HCT116 (cell line): Measurements from ENCODE around the gene ITPR1. TPM values are rescaled to one million over a fixed set of nuclear protein-coding genes. Genes with fewer than 3 reads are reported as not detected.

Experiments used
- ATAC-seq: fragments of 200-7000 bp; cut with Tn5 transposase; 2 replicates; pipeline ENCODE4 v1.9.1; 2020; ENCODE audit warnings: mild to moderate bottlenecking, moderate library complexity
- BruUV-seq: library from RNA; stranded (reverse); fragments of 400-500 nt; replicated peaks from 2 replicates; lab custom pipeline; 2021; lab: Mats Ljungman, UMichigan
- CTCF ChIA-PET: fragments of 300-600 bp; sonication (Branson Sonifier 250); formaldehyde crosslinking; loops from one replicate; lab custom pipeline; 2021; ENCODE audit warnings: antibody characterized with exemption; lab: Charles Lee
- POLR2A ChIA-PET: fragments of 300-600, 350-600 bp; sonication (Branson Sonifier 250); formaldehyde crosslinking; loops from one replicate; lab custom pipeline; 2021; ENCODE audit warnings: antibody characterized with exemption; lab: Charles Lee
- RAD21 ChIA-PET, 2 experiments: fragments of 300-600 bp; sonication (Branson Sonifier 250); formaldehyde crosslinking; loops; one replicate each; lab custom pipeline; 2023; ENCODE audit warnings: low total read pairs in 2 of 2; ENCODE audit not compliant: uncharacterized antibody in 2 of 2, unreplicated experiment in 2 of 2, low non-redundant PET in 1 of 2; lab: Charles Lee
- DNase-seq: peaks from one replicate; pipeline ENCODE4 v3.0.0-alpha.2; 2010; ENCODE audit warnings: low read depth, low spot score
- H2AFZ ChIP-seq: fragments of 200-600 bp; shearing (Covaris generic), sonication (generic); 2 replicates; pipeline ENCODE4 v1.6.1; 2017; ENCODE audit warnings: low read depth, mixed run types, mixed read lengths, antibody characterized with exemption, low read length; ENCODE audit not compliant: poor library complexity, severe bottlenecking
- H3K27ac ChIP-seq: 2 replicates; pipeline ENCODE4 v1.5.1; 2012; ENCODE audit warnings: low read depth, low read length
- H3K27me3 ChIP-seq: fragments of 200-600 bp; sonication (generic); 2 replicates; pipeline ENCODE4 v1.6.1; 2016; ENCODE audit warnings: mixed run types, low read length, mixed read lengths; ENCODE audit not compliant: insufficient read depth
- H3K36me3 ChIP-seq, 2 experiments: fragments of 200-500 bp in 1 of 2; fragments of 200-600 bp in 1 of 2; sonication (Bioruptor generic) in 1 of 2; sonication (generic) in 1 of 2; 2 replicates each; pipeline versions ENCODE4 v1.5.1 to v1.6.1; 2014 to 2016; ENCODE audit warnings: low read length in 2 of 2, inconsistent platforms in 1 of 2, mixed read lengths in 1 of 2, mixed run types in 1 of 2; ENCODE audit not compliant: insufficient read depth in 2 of 2, control insufficient read depth in 1 of 2
- H3K4me1 ChIP-seq, 2 experiments: fragments of 200-600 bp in 1 of 2; sonication (generic) in 1 of 2; 2 replicates each; pipeline versions ENCODE4 v1.5.1 to v1.6.1; 2012 to 2017; ENCODE audit warnings: low read length in 2 of 2, inconsistent platforms in 1 of 2, mild to moderate bottlenecking in 1 of 2, mixed read lengths in 1 of 2, mixed run types in 1 of 2, moderate library complexity in 1 of 2; ENCODE audit not compliant: insufficient read depth in 2 of 2, control insufficient read depth in 1 of 2
- H3K4me2 ChIP-seq: fragments of 200-600 bp; sonication (generic); 2 replicates; pipeline ENCODE4 v1.6.1; 2017; ENCODE audit warnings: mixed run types, low read length, mixed read lengths
- H3K4me3 ChIP-seq, 2 experiments: fragments of 200-600 bp in 1 of 2; sonication (generic) in 1 of 2; replicated peaks in 1 of 2; 2 replicates each; pipeline ENCODE4 v1.5.1; 2011 to 2016; ENCODE audit warnings: low read length in 2 of 2, control low read depth in 1 of 2, low read depth in 1 of 2, mild to moderate bottlenecking in 1 of 2, mixed read lengths in 1 of 2, mixed run types in 1 of 2
- H3K79me2 ChIP-seq: fragments of 200-600 bp; sonication (generic); 2 replicates; pipeline ENCODE4 v1.6.1; 2017; ENCODE audit warnings: mild to moderate bottlenecking, mixed run types, low read length, moderate library complexity, mixed read lengths; ENCODE audit not compliant: insufficient read depth
- H3K9ac ChIP-seq: fragments of 200-600 bp; sonication (generic); 2 replicates; pipeline ENCODE4 v1.6.1; 2016; ENCODE audit warnings: low read length, mixed read lengths
- H3K9me2 ChIP-seq: fragments of 200-600 bp; sonication (generic), shearing (Covaris generic); 2 replicates; pipeline ENCODE4 v1.6.1; 2017; ENCODE audit warnings: mixed run types, mild to moderate bottlenecking, moderate library complexity; ENCODE audit not compliant: insufficient read depth
- H3K9me3 ChIP-seq, 2 experiments: fragments of 200-500 bp in 1 of 2; fragments of 200-600 bp in 1 of 2; sonication (Bioruptor generic) in 1 of 2; sonication (generic) in 1 of 2; 2 replicates each; pipeline ENCODE4 v1.6.1; 2014 to 2017; ENCODE audit warnings: low read length in 2 of 2, mixed read lengths in 2 of 2, inconsistent platforms in 1 of 2, low read depth in 1 of 2, mild to moderate bottlenecking in 1 of 2, mixed run types in 1 of 2, moderate library complexity in 1 of 2; ENCODE audit not compliant: control insufficient read depth in 1 of 2, insufficient read depth in 1 of 2
- H4K20me1 ChIP-seq: fragments of 200-600 bp; sonication (generic), shearing (Covaris generic); 2 replicates; pipeline ENCODE4 v1.6.1; 2017; ENCODE audit warnings: mixed run types, mild to moderate bottlenecking, moderate library complexity; ENCODE audit not compliant: insufficient read depth
- CBX3 ChIP-seq: IDR thresholded peaks from 2 replicates; pipeline ENCODE4 v1.6.1; 2012; ENCODE audit warnings: low read depth
- CTCF ChIP-seq, 3 experiments: fragments of 200-600 bp in 1 of 3; sonication (generic) in 1 of 3; IDR thresholded peaks in 2 of 3; conservative IDR thresholded peaks in 1 of 3; 2 replicates each; pipeline ENCODE4 v1.5.1; 2012 to 2017; ENCODE audit warnings: low read depth in 2 of 3, low read length in 2 of 3, antibody characterized with exemption in 1 of 3, borderline replicate concordance in 1 of 3, control low read depth in 1 of 3, mild to moderate bottlenecking in 1 of 3, mixed read lengths in 1 of 3, mixed run types in 1 of 3, moderate library complexity in 1 of 3; ENCODE audit not compliant: insufficient read depth in 1 of 3
- EGR1 ChIP-seq: IDR thresholded peaks from 2 replicates; pipeline ENCODE4 v1.6.1; 2012; ENCODE audit warnings: low read depth
- ELF1 ChIP-seq: IDR thresholded peaks from 2 replicates; pipeline ENCODE4 v1.6.1; 2012; ENCODE audit warnings: low read depth, borderline replicate concordance
- EZH2 ChIP-seq: fragments of 200-600 bp; sonication (generic); IDR thresholded peaks from 2 replicates; pipeline ENCODE4 v1.6.1; 2017; ENCODE audit warnings: antibody characterized with exemption, mixed run types
- JUND ChIP-seq: IDR thresholded peaks from 2 replicates; pipeline ENCODE4 v1.6.1; 2012
- MAX ChIP-seq: IDR thresholded peaks from 2 replicates; pipeline ENCODE4 v1.6.1; 2012
- POLR2AphosphoS5 ChIP-seq: IDR thresholded peaks from 2 replicates; pipeline ENCODE4 v1.6.1; 2011; ENCODE audit warnings: mild to moderate bottlenecking, low read depth, low read length, moderate library complexity
- SIN3A ChIP-seq: IDR thresholded peaks from 2 replicates; pipeline ENCODE4 v1.6.1; 2012; ENCODE audit warnings: low read depth
- SP1 ChIP-seq: IDR thresholded peaks from 2 replicates; pipeline ENCODE4 v1.6.1; 2012; ENCODE audit warnings: low read depth
- SRF ChIP-seq: IDR thresholded peaks from 2 replicates; pipeline ENCODE4 v1.6.1; 2012; ENCODE audit warnings: low read depth
- TCF7L2 ChIP-seq: IDR thresholded peaks from 2 replicates; pipeline ENCODE4 v1.7.0; 2011; ENCODE audit warnings: borderline replicate concordance, inconsistent platforms; ENCODE audit not compliant: insufficient read depth, insufficient read length; ENCODE audit errors: extremely low read depth
- ZFX ChIP-seq: fragments of 450-650 bp; IDR thresholded peaks from 2 replicates; pipeline ENCODE4 v1.6.1; 2017
- ZNF274 ChIP-seq: fragments of 200-500 bp; sonication (Bioruptor generic); IDR thresholded peaks from 2 replicates; pipeline ENCODE4 v1.6.1; 2014; ENCODE audit warnings: mild to moderate bottlenecking, low read depth, low read length, inconsistent platforms
- intact Hi-C: fragments of 100-400 bp; cut with micrococcal nuclease; formaldehyde crosslinking; loops from 2 replicates; pipeline ENCODE4 v1.10.0; 2022
- total RNA-seq: library from RNA; stranded (reverse); gene quantifications from one replicate; pipeline ENCODE4 v1.2.1, GENCODE V29; 2021; ENCODE audit not compliant: unreplicated experiment

Gene ITPR1
- total RNA-seq, 1 experiment from 2014 or later, result 9.2 TPM

GRCh38 chr3:4805662-4806061 is 312.5 kb downstream of the ITPR1 start:
- RAD21 ChIA-PET, result no interaction called here
- BruUV-seq, result no TSS peak

GRCh38 chr3:4806535-4807108 is 313.5 kb downstream of the ITPR1 start:
- CTCF ChIA-PET, result no interaction called here
- POLR2A ChIA-PET, result no interaction called here
- no peaks in the 10 kb centered on the region for H3K79me2 ChIP-seq

More at GRCh38 chr3:4805662-4806061, 312.5 kb downstream of the ITPR1 start:
- intact Hi-C loops, result no loop called here
- CTCF ChIA-PET, result no interaction called here
- ATAC-seq (no peak), DNase-seq (no peak)
- TF ChIP-seq JUND (no peak), SP1 (no peak), ZNF274 (no peak)
- H3K36me3 ChIP-seq, result no peaks in the 10 kb centered on the region
- no peak overlapping the region for H3K4me2 ChIP-seq
- no peak overlapping the region for H3K4me3 ChIP-seq
- H2AFZ ChIP-seq, result no peak overlapping the region
- POLR2A ChIA-PET, result no interaction called here
- no peaks in the 10 kb centered on the region for H3K79me2 ChIP-seq
- no peaks in the 10 kb centered on the region for H3K9me3 ChIP-seq
- H3K9me2 ChIP-seq, result no peaks in the 10 kb centered on the region
- no peak overlapping the region for H3K27ac ChIP-seq
- no peak overlapping the region for H3K9ac ChIP-seq
- peaks cover 0 to 3% of the 10 kb centered on the region in 2 experiments; a peak in 1 of 4 replicates for H3K4me1 ChIP-seq
- H4K20me1 ChIP-seq, result no peaks in the 10 kb centered on the region
- H3K27me3 ChIP-seq, result no peaks in the 10 kb centered on the region

More at GRCh38 chr3:4806535-4807108, 313.5 kb downstream of the ITPR1 start:
- no peak overlapping the region for H3K4me3 ChIP-seq
- H3K9ac ChIP-seq, result no peak overlapping the region
- no peak overlapping the region for H3K27ac ChIP-seq
- no peak overlapping the region for H2AFZ ChIP-seq
- no peaks in the 10 kb centered on the region for H3K36me3 ChIP-seq
- ATAC-seq, result no peak
- TF ChIP-seq MAX, result no peak
- no peak for TF ChIP-seq ZFX
- TF ChIP-seq SRF, result no peak
- no peak for TF ChIP-seq TCF7L2
- no peak for TF ChIP-seq EGR1
- TF ChIP-seq POLR2AphosphoS5, result no peak
- no peak for TF ChIP-seq SIN3A
- TF ChIP-seq EZH2, result no peak
- TF ChIP-seq ZNF274, result no peak
- TF ChIP-seq CTCF (IDR thresholded peaks at IDR 0.05 in 2 of 3, conservative IDR thresholded peaks at IDR 0.05 in 1 of 3; ENCODE audit: borderline replicate concordance in 1 of 3, insufficient read depth in 1 of 3, low read depth in 2 of 3, low read length in 2 of 3), result no peak
- no peak for TF ChIP-seq ELF1
- TF ChIP-seq CBX3, result no peak
- TF ChIP-seq, all 23 proteins: peak for 0
- RAD21 ChIA-PET, result no interaction called here
- DNase-seq, result no peak
- no peaks in the 10 kb centered on the region for H3K9me2 ChIP-seq
- peaks cover 0 to 3% of the 10 kb centered on the region in 2 experiments; a peak in 1 of 4 replicates for H3K4me1 ChIP-seq
- H3K9me3 ChIP-seq, result no peaks in the 10 kb centered on the region
- no peak overlapping the region for H3K4me2 ChIP-seq
- BruUV-seq, result no TSS peak
- intact Hi-C loops, result no loop called here
- H3K27me3 ChIP-seq, result no peaks in the 10 kb centered on the region
- H4K20me1 ChIP-seq, result no peaks in the 10 kb centered on the region
